HEK293T (cell line): ENCODE data around the gene ANKRD13B.

Experiments used
- ARNT ChIP-seq: fragments of 450-650 bp; IDR thresholded peaks from 2 replicates; pipeline ENCODE4 v1.6.1; 2017; ENCODE audit warnings: mild to moderate bottlenecking
- BHLHE40 ChIP-seq: fragments of 450-650 bp; IDR thresholded peaks from 2 replicates; pipeline ENCODE4 v1.6.1; 2016; ENCODE audit warnings: mild to moderate bottlenecking, moderate library complexity, borderline replicate concordance
- FOXA1 ChIP-seq: fragments of 450-650 bp; IDR thresholded peaks from 2 replicates; pipeline ENCODE4 v1.6.1; 2016; ENCODE audit warnings: mild to moderate bottlenecking
- FOXK2 ChIP-seq: fragments of 450-650 bp; IDR thresholded peaks from 2 replicates; pipeline ENCODE4 v1.6.1; 2016; ENCODE audit warnings: mild to moderate bottlenecking
- HDGF ChIP-seq: fragments of 450-650 bp; IDR thresholded peaks from 2 replicates; pipeline ENCODE4 v1.6.1; 2017; ENCODE audit warnings: antibody characterized with exemption, borderline replicate concordance
- LEF1 ChIP-seq: fragments of 450-650 bp; IDR thresholded peaks from 2 replicates; pipeline ENCODE4 v1.6.1; 2017; ENCODE audit warnings: mild to moderate bottlenecking, borderline replicate concordance
- SP1 ChIP-seq: fragments of 450-650 bp; IDR thresholded peaks from 2 replicates; pipeline ENCODE4 v1.6.1; 2017
- SUZ12 ChIP-seq: fragments of 450-650 bp; IDR thresholded peaks from 2 replicates; pipeline ENCODE4 v1.6.1; 2016; ENCODE audit warnings: mild to moderate bottlenecking
- TF ChIP-seq, protein P1 (sequence below): fragments of 450-650 bp; IDR thresholded peaks from 2 replicates; pipeline ENCODE4 v1.6.1; 2016

GRCh38 chr17:29594519-29595090, 1.7 kb downstream of the ANKRD13B start:
- TF ChIP-seq SUZ12 (no peak), FOXA1 (no peak), HDGF (no peak), FOXK2 (no peak), ARNT (no peak), SP1 (no peak), BHLHE40 (no peak), LEF1 (no peak)
- TF ChIP-seq, protein P1, sequence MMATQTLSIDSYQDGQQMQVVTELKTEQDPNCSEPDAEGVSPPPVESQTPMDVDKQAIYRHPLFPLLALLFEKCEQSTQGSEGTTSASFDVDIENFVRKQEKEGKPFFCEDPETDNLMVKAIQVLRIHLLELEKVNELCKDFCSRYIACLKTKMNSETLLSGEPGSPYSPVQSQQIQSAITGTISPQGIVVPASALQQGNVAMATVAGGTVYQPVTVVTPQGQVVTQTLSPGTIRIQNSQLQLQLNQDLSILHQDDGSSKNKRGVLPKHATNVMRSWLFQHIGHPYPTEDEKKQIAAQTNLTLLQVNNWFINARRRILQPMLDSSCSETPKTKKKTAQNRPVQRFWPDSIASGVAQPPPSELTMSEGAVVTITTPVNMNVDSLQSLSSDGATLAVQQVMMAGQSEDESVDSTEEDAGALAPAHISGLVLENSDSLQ = no peak
